MM.1S (cell line): ENCODE measurements around the gene NBPF4.
"Not testable (repeated sequence)": the region's sequence is repeated elsewhere in the genome, so short reads cannot be mapped to it uniquely, and the experiment has no call there.

Experiments
- EZH2 ChIP-seq: fragments of 300-600 bp; sonication (generic); optimal IDR thresholded peaks from 2 replicates; pipeline ENCODE3; 2017; ENCODE audit warnings: low read depth, mild to moderate bottlenecking, antibody characterized with exemption, low read length, mixed read lengths
- EZH2phosphoT487 ChIP-seq: fragments of 300-600 bp; sonication (generic); IDR thresholded peaks from 2 replicates; pipeline ENCODE4 v1.6.1; 2018; ENCODE audit warnings: antibody characterized with exemption, low read length
- TF ChIP-seq, protein P1 (sequence below): fragments of 300-600 bp; sonication (generic); IDR thresholded peaks from 2 replicates; pipeline ENCODE4 v1.5.1; 2016; ENCODE audit warnings: antibody characterized with exemption, low read length, mixed read lengths

DNA sequence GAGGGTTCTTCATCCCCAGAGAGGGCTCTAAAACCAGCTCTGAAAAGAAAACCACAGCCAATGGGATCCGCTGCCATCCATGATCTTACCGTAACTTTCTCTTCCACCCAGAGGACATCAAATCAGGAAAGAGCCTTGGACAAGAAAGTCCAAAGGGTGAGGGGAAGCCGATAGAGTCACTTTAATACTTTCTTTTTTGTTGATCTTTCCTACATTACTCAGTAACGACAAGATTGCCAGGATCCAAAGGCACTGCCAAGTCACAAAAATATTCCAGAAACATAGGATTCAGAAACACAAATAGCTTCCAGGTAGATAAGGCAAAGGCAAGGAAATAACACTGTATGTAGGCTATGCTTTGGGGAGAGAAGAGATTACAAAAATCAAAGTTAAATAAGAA is 17.0 kb downstream of the NBPF4 start:
- not testable (repeated sequence) for TF ChIP-seq EZH2, EZH2phosphoT487
- TF ChIP-seq, protein P1, sequence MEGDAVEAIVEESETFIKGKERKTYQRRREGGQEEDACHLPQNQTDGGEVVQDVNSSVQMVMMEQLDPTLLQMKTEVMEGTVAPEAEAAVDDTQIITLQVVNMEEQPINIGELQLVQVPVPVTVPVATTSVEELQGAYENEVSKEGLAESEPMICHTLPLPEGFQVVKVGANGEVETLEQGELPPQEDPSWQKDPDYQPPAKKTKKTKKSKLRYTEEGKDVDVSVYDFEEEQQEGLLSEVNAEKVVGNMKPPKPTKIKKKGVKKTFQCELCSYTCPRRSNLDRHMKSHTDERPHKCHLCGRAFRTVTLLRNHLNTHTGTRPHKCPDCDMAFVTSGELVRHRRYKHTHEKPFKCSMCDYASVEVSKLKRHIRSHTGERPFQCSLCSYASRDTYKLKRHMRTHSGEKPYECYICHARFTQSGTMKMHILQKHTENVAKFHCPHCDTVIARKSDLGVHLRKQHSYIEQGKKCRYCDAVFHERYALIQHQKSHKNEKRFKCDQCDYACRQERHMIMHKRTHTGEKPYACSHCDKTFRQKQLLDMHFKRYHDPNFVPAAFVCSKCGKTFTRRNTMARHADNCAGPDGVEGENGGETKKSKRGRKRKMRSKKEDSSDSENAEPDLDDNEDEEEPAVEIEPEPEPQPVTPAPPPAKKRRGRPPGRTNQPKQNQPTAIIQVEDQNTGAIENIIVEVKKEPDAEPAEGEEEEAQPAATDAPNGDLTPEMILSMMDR, result not testable (repeated sequence)
